SK-N-SH (cell line): Measurements from ENCODE around the gene SEPTIN7. TPM values are rescaled to one million over a fixed set of nuclear protein-coding genes. Genes with fewer than 3 reads are reported as not detected.

Source experiments
- CTCF ChIA-PET: fragments of 300-600, 350-600 bp; formaldehyde crosslinking; extraction: SDS; loops from one replicate; lab custom pipeline; 2021; lab: Yijun Ruan, JAX
- POLR2A ChIA-PET: fragments of 350-600 bp; sonication (Branson Sonifier 250); formaldehyde crosslinking; extraction: SDS; loops from one replicate; lab custom pipeline; 2020; ENCODE audit warnings: antibody characterized with exemption, inconsistent platforms; lab: Yijun Ruan, JAX
- DNase-seq: peaks from one replicate; pipeline ENCODE4 v3.0.0; 2012
- H2AFZ ChIP-seq: fragments of 200-600 bp; sonication (generic); 2 replicates; pipeline ENCODE4 v1.8.1; 2016; ENCODE audit warnings: antibody characterized with exemption, mild to moderate bottlenecking, low read depth
- H3F3A ChIP-seq: fragments of 200-600 bp; sonication (generic); replicated peaks from 2 replicates; pipeline ENCODE3; 2016; ENCODE audit warnings: antibody characterized with exemption, mild to moderate bottlenecking; ENCODE audit not compliant: insufficient read depth
- H3K27ac ChIP-seq, 2 experiments: fragments of 200-500 bp in 1 of 2; fragments of 200-600 bp in 1 of 2; sonication (Bioruptor generic) in 1 of 2; sonication (generic), shearing (Covaris generic) in 1 of 2; 2 replicates each; pipeline versions ENCODE4 v1.5.1 to v1.6.1; 2014 to 2016; ENCODE audit warnings: low read depth in 2 of 2, inconsistent platforms in 1 of 2, low read length in 1 of 2, mild to moderate bottlenecking in 1 of 2, mixed read lengths in 1 of 2
- H3K27me3 ChIP-seq: fragments of 200-600 bp; sonication (generic), shearing (Covaris generic); 2 replicates; pipeline ENCODE4 v1.6.1; 2016; ENCODE audit warnings: mixed run types; ENCODE audit not compliant: insufficient read depth
- H3K36me3 ChIP-seq, 2 experiments: fragments of 200-500 bp in 1 of 2; fragments of 200-600 bp in 1 of 2; sonication (Bioruptor generic) in 1 of 2; sonication (generic) in 1 of 2; replicated peaks in 1 of 2; 2 replicates each; pipeline versions ENCODE3 to v1.5.1; 2014 to 2016; ENCODE audit warnings: low read length in 1 of 2, mild to moderate bottlenecking in 1 of 2; ENCODE audit not compliant: insufficient read depth in 2 of 2, control insufficient read depth in 1 of 2
- H3K4me1 ChIP-seq, 2 experiments: fragments of 200-500 bp in 1 of 2; fragments of 200-600 bp in 1 of 2; sonication (Bioruptor generic) in 1 of 2; sonication (generic), shearing (Covaris generic) in 1 of 2; 2 replicates each; pipeline versions ENCODE4 v1.5.1 to v1.6.1; 2014 to 2016; ENCODE audit warnings: low read depth in 1 of 2, low read length in 1 of 2, mixed run types in 1 of 2; ENCODE audit not compliant: insufficient read depth in 2 of 2, control insufficient read depth in 1 of 2
- H3K4me2 ChIP-seq: fragments of 200-600 bp; sonication (generic), shearing (Covaris generic); 2 replicates; pipeline ENCODE4 v1.6.1; 2017; ENCODE audit warnings: mixed run types
- H3K4me3 ChIP-seq, 2 experiments: fragments of 200-500 bp in 1 of 2; fragments of 200-600 bp in 1 of 2; sonication (Bioruptor generic) in 1 of 2; sonication (generic), shearing (Covaris generic) in 1 of 2; 2 replicates each; pipeline versions ENCODE4 v1.5.1 to v1.8.1; 2014 to 2016; ENCODE audit warnings: low read depth in 2 of 2, inconsistent platforms in 1 of 2, low read length in 1 of 2, mild to moderate bottlenecking in 1 of 2, mixed read lengths in 1 of 2, moderate library complexity in 1 of 2
- H3K79me2 ChIP-seq: fragments of 200-600 bp; sonication (generic); 2 replicates; pipeline ENCODE4 v1.8.1; 2017; ENCODE audit warnings: mild to moderate bottlenecking; ENCODE audit not compliant: insufficient read depth
- H3K9ac ChIP-seq: fragments of 200-600 bp; sonication (generic); 2 replicates; pipeline ENCODE4 v1.6.1; 2017; ENCODE audit warnings: mixed run types
- H3K9me2 ChIP-seq: fragments of 200-600 bp; sonication (generic); 2 replicates; pipeline ENCODE4 v1.6.1; 2017; ENCODE audit warnings: mixed run types
- H3K9me3 ChIP-seq: fragments of 200-600 bp; sonication (generic); 2 replicates; pipeline ENCODE4 v1.6.1; 2017; ENCODE audit warnings: mixed run types, mild to moderate bottlenecking, moderate library complexity
- H4K20me1 ChIP-seq: fragments of 200-600 bp; sonication (generic); 2 replicates; pipeline ENCODE4 v1.6.1; 2017; ENCODE audit warnings: mild to moderate bottlenecking, mixed run types; ENCODE audit not compliant: insufficient read depth
- ELF1 ChIP-seq: IDR thresholded peaks from 2 replicates; pipeline ENCODE4 v1.4.0; 2012
- JUND ChIP-seq: IDR thresholded peaks from 2 replicates; pipeline ENCODE4 v1.4.0; 2012
- MEF2A ChIP-seq: IDR thresholded peaks from 2 replicates; pipeline ENCODE4 v1.4.0; 2012; ENCODE audit warnings: low read depth, borderline replicate concordance
- PBX3 ChIP-seq: IDR thresholded peaks from 2 replicates; pipeline ENCODE4; 2012
- REST ChIP-seq: IDR thresholded peaks from 2 replicates; pipeline ENCODE4 v1.6.1; 2012; ENCODE audit warnings: mild to moderate bottlenecking, low read depth, low read length, moderate library complexity
- USF1 ChIP-seq: IDR thresholded peaks from 2 replicates; pipeline ENCODE4 v1.4.0; 2012; ENCODE audit warnings: low read depth, borderline replicate concordance
- USF2 ChIP-seq: fragments of 150-350 bp; IDR thresholded peaks from 2 replicates; pipeline ENCODE4 v1.6.1; 2017; ENCODE audit warnings: antibody characterized with exemption, low read length, low read depth, borderline replicate concordance
- ZBTB33 ChIP-seq: IDR thresholded peaks from 2 replicates; pipeline ENCODE4 v1.4.0; 2012; ENCODE audit warnings: low read depth, borderline replicate concordance
- WGBS: methylation state at CpG from one replicate; pipeline ENCODE4 v1.1.6; 2017; ENCODE audit warnings: low lambda C conversion rate; 5-methylcytosine and 5-hydroxymethylcytosine counted together
- polyA plus RNA-seq, 3 experiments: library from polyadenylated mRNA; depleted of rRNA; stranded (reverse); fragments of >200 nt; gene quantifications; 2 replicates each; pipeline ENCODE4 v1.2.3, GENCODE V29; 2012

SEPTIN7 gene
- polyA plus RNA-seq, 1 of the 3 experiments (the other 2 are of a cell fraction), result 119 TPM

- ChIA-PET POLR2A (no interaction called here), CTCF (interaction anchor here (0.7 kb wide), 1 partner anchor 108 kb away, joined by 3 read pairs; no protein-coding TSS in a partner anchor)
- TF ChIP-seq ELF1 (no peak), PBX3 (no peak), USF2 (no peak), REST (no peak)
- Histone ChIP-seq H3K79me2 (peaks cover 100% of the 10 kb centered on the region), H2AFZ (no peak overlapping the region), H3K4me3 (no peak overlapping the region), H4K20me1 (peaks cover 98% of the 10 kb centered on the region), H3K4me1 (peaks cover 0 to 4% of the 10 kb centered on the region in 2 experiments; a peak in 1 of 4 replicates), H3K9ac (no peak overlapping the region), H3K27ac (no peak overlapping the region), H3K36me3 (peaks cover 0 to 35% of the 10 kb centered on the region in 2 experiments), H3K27me3 (no peaks in the 10 kb centered on the region), H3K9me3 (peaks cover 9% of the 10 kb centered on the region; the same call in 1 of the 2 replicates), H3K9me2 (no peaks in the 10 kb centered on the region), H3F3A (no peaks in the 10 kb centered on the region), H3K4me2 (no peak overlapping the region)
- 97% methylated on average over 2 of the region's 2 CpGs for WGBS
- no peak for DNase-seq
These were observed 16.3 kb downstream of the SEPTIN7 start for GRCh38 chr7:35817181-35817580.

- peaks cover 97% of the 10 kb centered on the region for H4K20me1 ChIP-seq
- CTCF ChIA-PET, result no interaction called here
These were observed 17.1 kb downstream of the SEPTIN7 start for GRCh38 chr7:35817930-35818329.

More at GRCh38 chr7:35817930-35818329, 17.1 kb downstream of the SEPTIN7 start:
- POLR2A ChIA-PET, result no interaction called here
- H3K9me2 ChIP-seq, result no peaks in the 10 kb centered on the region
- 98% methylated on average over 2 of the region's 2 CpGs for WGBS
- DNase-seq, result no peak
- H3K27me3 ChIP-seq, result no peaks in the 10 kb centered on the region
- peaks cover 0 to 35% of the 10 kb centered on the region in 2 experiments for H3K36me3 ChIP-seq
- H3K4me2 ChIP-seq, result no peak overlapping the region
- no peak overlapping the region for H3K4me3 ChIP-seq
- H3K27ac ChIP-seq, result no peak overlapping the region
- H3K79me2 ChIP-seq, result peaks cover 100% of the 10 kb centered on the region
- no peak overlapping the region for H3K9ac ChIP-seq
- no peak overlapping the region for H2AFZ ChIP-seq
- H3K4me1 ChIP-seq, result peaks cover 0 to 4% of the 10 kb centered on the region in 2 experiments; a peak in 1 of 4 replicates
- TF ChIP-seq USF2 (no peak), USF1 (no peak), ZBTB33 (no peak), MEF2A (no peak), JUND (no peak)
- TF ChIP-seq, all 33 proteins: peak for 0
- H3F3A ChIP-seq, result no peaks in the 10 kb centered on the region
- H3K9me3 ChIP-seq, result peaks cover 9% of the 10 kb centered on the region; the same call in 1 of the 2 replicates
